K562 (cell line): ENCODE results near the gene CLASP1.

Source experiments
- JUNB ChIP-seq: fragments of 450-650 bp; formaldehyde crosslinking; conservative IDR thresholded peaks from 2 replicates; pipeline ENCODE4 v1.4.0; 2020; ENCODE audit warnings: mild to moderate bottlenecking
- NR3C1 ChIP-seq: sonication (generic); formaldehyde crosslinking; IDR thresholded peaks from 2 replicates; pipeline ENCODE4 v1.8.1; 2022; ENCODE audit warnings: missing genetic modification reagents
- PCBP1 ChIP-seq: fragments of 200-400 bp; formaldehyde crosslinking; IDR thresholded peaks from 2 replicates; pipeline ENCODE4 v1.6.1; 2018; ENCODE audit warnings: mild to moderate bottlenecking, low read depth, low read length; ENCODE audit not compliant: poor library complexity, severe bottlenecking
- PHF8 ChIP-seq: fragments of 200-600 bp; sonication (generic); IDR thresholded peaks from 2 replicates; pipeline ENCODE4 v1.6.1; 2012; ENCODE audit warnings: mixed run types, mild to moderate bottlenecking, inconsistent platforms, low read length, moderate library complexity, borderline replicate concordance
- POLR2A ChIP-seq: fragments of 450-650 bp; conservative IDR thresholded peaks from 2 replicates; pipeline ENCODE4 v1.6.1; 2016
- PRDM10 ChIP-seq: fragments of 450-650 bp; IDR thresholded peaks from 2 replicates; pipeline ENCODE4 v1.6.1; 2018; ENCODE audit not compliant: partially characterized antibody
- RNF2 ChIP-seq: sonication (generic); IDR thresholded peaks from 2 replicates; pipeline ENCODE4 v1.6.1; 2016
- TCF7L2 ChIP-seq: fragments of 150-350 bp; IDR thresholded peaks from 2 replicates; pipeline ENCODE4 v1.6.1; 2016; ENCODE audit warnings: low read depth, mild to moderate bottlenecking, low read length, moderate library complexity
- ZBTB11 ChIP-seq, 3 experiments: fragments of 200-800 bp in 1 of 3; fragments of 250-450 bp in 1 of 3; fragments of 450-650 bp in 1 of 3; sonication (Bioruptor Pico) in 1 of 3; sonication (Bioruptor generic) in 1 of 3; formaldehyde crosslinking in 1 of 3; IDR thresholded peaks; 2 replicates each; pipeline versions ENCODE4 v1.6.1 to v1.8.0; 2016 to 2022; ENCODE audit warnings: mild to moderate bottlenecking in 2 of 3, missing genetic modification characterization in 2 of 3, missing compliant biosample characterization in 1 of 3, moderate library complexity in 1 of 3
- ZNF24 ChIP-seq: fragments of 450-650 bp; IDR thresholded peaks from 2 replicates; pipeline ENCODE4 v1.6.1; 2016
- TF ChIP-seq, protein P1 (sequence below), 3 experiments: IDR thresholded peaks in 2 of 3; conservative IDR thresholded peaks in 1 of 3; 2 replicates each; pipeline ENCODE4 v1.5.1; 2011 to 2012; ENCODE audit warnings: low read length in 3 of 3, mild to moderate bottlenecking in 3 of 3, control low read depth in 2 of 3, improper control_type of control experiment in 1 of 3, inconsistent platforms in 1 of 3, low read depth in 1 of 3, mixed read lengths in 1 of 3, moderate library complexity in 1 of 3; ENCODE audit not compliant: insufficient read depth in 2 of 3

DNA sequence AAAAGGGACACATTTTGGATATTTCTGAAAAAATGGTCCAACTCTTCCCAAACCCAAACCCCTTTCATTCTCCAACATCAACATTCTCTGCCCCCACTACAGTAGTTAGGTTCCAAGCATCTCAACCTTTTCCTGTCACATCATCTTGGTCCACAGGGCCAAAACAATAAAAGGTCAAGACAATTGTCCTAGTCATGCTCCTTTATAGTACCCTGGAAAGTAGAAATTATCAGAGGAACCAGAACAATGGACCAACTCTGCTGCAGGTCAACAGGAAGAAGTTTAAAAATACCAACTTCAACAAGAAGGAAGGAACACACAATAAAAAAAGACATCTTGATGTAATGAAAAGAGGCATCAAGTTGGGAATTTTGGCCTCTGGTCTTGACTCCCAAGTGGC, 36.1 kb downstream of the CLASP1 start:
- TF ChIP-seq PHF8 (no peak), PRDM10 (no peak), POLR2A (no peak), TCF7L2 (no peak), PCBP1 (no peak), NR3C1 (no peak), JUNB (CRISPR knock-in tag) (no peak), ZBTB11 (CRISPR knock-in tag; IDR thresholded peaks at IDR 0.05) (no peak), RNF2 (no peak), ZNF24 (no peak)
- TF ChIP-seq, protein P1, sequence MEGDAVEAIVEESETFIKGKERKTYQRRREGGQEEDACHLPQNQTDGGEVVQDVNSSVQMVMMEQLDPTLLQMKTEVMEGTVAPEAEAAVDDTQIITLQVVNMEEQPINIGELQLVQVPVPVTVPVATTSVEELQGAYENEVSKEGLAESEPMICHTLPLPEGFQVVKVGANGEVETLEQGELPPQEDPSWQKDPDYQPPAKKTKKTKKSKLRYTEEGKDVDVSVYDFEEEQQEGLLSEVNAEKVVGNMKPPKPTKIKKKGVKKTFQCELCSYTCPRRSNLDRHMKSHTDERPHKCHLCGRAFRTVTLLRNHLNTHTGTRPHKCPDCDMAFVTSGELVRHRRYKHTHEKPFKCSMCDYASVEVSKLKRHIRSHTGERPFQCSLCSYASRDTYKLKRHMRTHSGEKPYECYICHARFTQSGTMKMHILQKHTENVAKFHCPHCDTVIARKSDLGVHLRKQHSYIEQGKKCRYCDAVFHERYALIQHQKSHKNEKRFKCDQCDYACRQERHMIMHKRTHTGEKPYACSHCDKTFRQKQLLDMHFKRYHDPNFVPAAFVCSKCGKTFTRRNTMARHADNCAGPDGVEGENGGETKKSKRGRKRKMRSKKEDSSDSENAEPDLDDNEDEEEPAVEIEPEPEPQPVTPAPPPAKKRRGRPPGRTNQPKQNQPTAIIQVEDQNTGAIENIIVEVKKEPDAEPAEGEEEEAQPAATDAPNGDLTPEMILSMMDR (IDR thresholded peaks at IDR 0.05 in 2 of 3, conservative IDR thresholded peaks at IDR 0.05 in 1 of 3; ENCODE audit: insufficient read depth in 2 of 3, low read depth in 1 of 3, low read length in 3 of 3) = no peak
